Measurements from ENCODE around the gene BAZ2B. TPM values are rescaled to one million over a fixed set of nuclear protein-coding genes. Genes with fewer than 3 reads are reported as not detected.

The BAZ2B gene
- total RNA-seq, 4 donors from 2014 or later: 104 to 301 (median 157) TPM

- Histone ChIP-seq H3K4me3 (no peak overlapping the region), H3K27me3 (no peaks in the 10 kb centered on the region), H3K4me1 (no peaks in the 10 kb centered on the region), H3K9me3 (no peaks in the 10 kb centered on the region), H3K27ac (no peak overlapping the region), H3K36me3 (no peaks in the 10 kb centered on the region)
- no peak for DNase-seq
- TF ChIP-seq CTCF (IDR thresholded peaks at IDR 0.05): no peak
- no peak for TF ChIP-seq POLR2A (IDR thresholded peaks at IDR 0.05)
These were observed 43.9 kb downstream of the BAZ2B start for GRCh38 chr2:159572459-159572858.

GRCh38 chr2:159571540-159572260, 44.6 kb downstream of the BAZ2B start:
- DNase-seq: no peak
- Histone ChIP-seq H3K36me3 (no peaks in the 10 kb centered on the region), H3K9me3 (no peaks in the 10 kb centered on the region), H3K4me3 (no peak overlapping the region), H3K27ac (no peak overlapping the region), H3K27me3 (no peaks in the 10 kb centered on the region), H3K4me1 (no peaks in the 10 kb centered on the region)
- TF ChIP-seq POLR2A (IDR thresholded peaks at IDR 0.05) (no peak), CTCF (IDR thresholded peaks at IDR 0.05) (no peak)

- DNase-seq: no peak
- no peak overlapping the region for H3K4me3 ChIP-seq
- H3K4me1 ChIP-seq: no peaks in the 10 kb centered on the region
- no peaks in the 10 kb centered on the region for H3K27me3 ChIP-seq
- no peak overlapping the region for H3K27ac ChIP-seq
- TF ChIP-seq CTCF (IDR thresholded peaks at IDR 0.05): no peak
- no peak for TF ChIP-seq POLR2A (IDR thresholded peaks at IDR 0.05)
- H3K9me3 ChIP-seq: no peaks in the 10 kb centered on the region
- no peaks in the 10 kb centered on the region for H3K36me3 ChIP-seq
These were observed 52.3 kb downstream of the BAZ2B start for GRCh38 chr2:159564081-159564480.

GRCh38 chr2:159562248-159562647, 54.1 kb downstream of the BAZ2B start:
- DNase-seq: no peak
- no peak overlapping the region for H3K4me3 ChIP-seq
- no peaks in the 10 kb centered on the region for H3K4me1 ChIP-seq
- no peaks in the 10 kb centered on the region for H3K27me3 ChIP-seq
- no peaks in the 10 kb centered on the region for H3K9me3 ChIP-seq
- no peak overlapping the region for H3K27ac ChIP-seq
- H3K36me3 ChIP-seq: no peaks in the 10 kb centered on the region
- no peak for TF ChIP-seq POLR2A (IDR thresholded peaks at IDR 0.05)
- no peak for TF ChIP-seq CTCF (IDR thresholded peaks at IDR 0.05)

- TF ChIP-seq POLR2A (IDR thresholded peaks at IDR 0.05) (no peak), CTCF (IDR thresholded peaks at IDR 0.05) (no peak)
- H3K36me3 ChIP-seq: no peaks in the 10 kb centered on the region
- H3K27ac ChIP-seq: no peak overlapping the region
- no peak for DNase-seq
- H3K4me1 ChIP-seq: no peaks in the 10 kb centered on the region
- H3K27me3 ChIP-seq: no peaks in the 10 kb centered on the region
- H3K9me3 ChIP-seq: no peaks in the 10 kb centered on the region
- H3K4me3 ChIP-seq: no peak overlapping the region
These were observed 54.6 kb downstream of the BAZ2B start for GRCh38 chr2:159561786-159562185.
